HepG2 (cell line): ENCODE measurements around the gene CD200.

Experiments used
- ARNTL ChIP-seq: sonication (generic); formaldehyde crosslinking; IDR thresholded peaks from 2 replicates; pipeline ENCODE4 v1.4.0; 2020; ENCODE audit warnings: mild to moderate bottlenecking, missing genetic modification reagents
- CTCF ChIP-seq: sonication (generic); formaldehyde crosslinking; IDR thresholded peaks from 2 replicates; pipeline ENCODE4 v1.5.0; 2020; ENCODE audit warnings: mild to moderate bottlenecking, missing genetic modification reagents, moderate library complexity
- KAT2B ChIP-seq: fragments of 150-350 bp; IDR thresholded peaks from 2 replicates; pipeline ENCODE4 v1.6.1; 2014; ENCODE audit warnings: low read depth, low read length, borderline replicate concordance
- POLR2A ChIP-seq, 2 experiments: IDR thresholded peaks; 2 replicates each; pipeline ENCODE4 v1.6.1; 2011; ENCODE audit warnings: low read depth in 2 of 2, low read length in 2 of 2, mild to moderate bottlenecking in 1 of 2, moderate library complexity in 1 of 2; ENCODE audit not compliant: insufficient read depth in 1 of 2
- RFXANK ChIP-seq: IDR thresholded peaks from 2 replicates; pipeline ENCODE4 v1.6.1; 2016
- TAF15 ChIP-seq: fragments of 200-400 bp; formaldehyde crosslinking; IDR thresholded peaks from one replicate; pipeline ENCODE4 v1.6.1; 2018; ENCODE audit warnings: mild to moderate bottlenecking, low read depth, low read length; ENCODE audit not compliant: poor library complexity, severe bottlenecking
- TCF12 ChIP-seq, 2 experiments: fragments of 450-650 bp in 1 of 2; sonication (generic) in 1 of 2; formaldehyde crosslinking in 1 of 2; IDR thresholded peaks; 2 replicates each; pipeline versions ENCODE4 v1.6.1 to v1.8.0; 2017 to 2022; ENCODE audit warnings: antibody characterized with exemption in 1 of 2, mild to moderate bottlenecking in 1 of 2, missing genetic modification reagents in 1 of 2, moderate library complexity in 1 of 2
- ZNF207 ChIP-seq: fragments of 450-650 bp; IDR thresholded peaks from 2 replicates; pipeline ENCODE4 v1.6.1; 2016; ENCODE audit warnings: antibody characterized with exemption, borderline replicate concordance
- ZNF296 ChIP-seq: sonication (generic); formaldehyde crosslinking; conservative IDR thresholded peaks from 2 replicates; pipeline ENCODE4 v1.5.0; 2020; ENCODE audit warnings: mild to moderate bottlenecking, missing genetic modification reagents

GRCh38 chr3:112394003-112394640 is 61.2 kb downstream of the CD200 start:
- TF ChIP-seq ZNF296 (CRISPR knock-in tag) = no peak
- no peak for TF ChIP-seq RFXANK (CRISPR knock-in tag)
- TF ChIP-seq ARNTL (CRISPR knock-in tag) = no peak
- TF ChIP-seq ZNF207 = no peak
- TF ChIP-seq TCF12 (IDR thresholded peaks at IDR 0.05) = no peak
- no peak for TF ChIP-seq TCF12 (CRISPR knock-in tag; IDR thresholded peaks at IDR 0.05)
- no peak for TF ChIP-seq CTCF (CRISPR knock-in tag)
- TF ChIP-seq TAF15 = no peak
- TF ChIP-seq KAT2B = no peak
- TF ChIP-seq POLR2A (IDR thresholded peaks at IDR 0.05; ENCODE audit: insufficient read depth in 1 of 2, low read depth in 2 of 2, low read length in 2 of 2) = no peak
